Epithelial cell of proximal tubule (primary cell): ENCODE results near the gene EYA3. TPM values are rescaled to one million over a fixed set of nuclear protein-coding genes. Genes with fewer than 3 reads are reported as not detected.
"Not testable (repeated sequence)": the region's sequence is repeated elsewhere in the genome, so short reads cannot be mapped to it uniquely, and the experiment has no call there.

Experiments used
- DNase-seq: peaks from one replicate; pipeline ENCODE4 v3.0.0-alpha.2; 2011; ENCODE audit warnings: low read depth
- H3K4me3 ChIP-seq: 2 replicates; pipeline ENCODE4 v1.5.1; 2011; ENCODE audit warnings: low read depth, mild to moderate bottlenecking, low read length
- total RNA-seq: library from RNA; depleted of rRNA; stranded (reverse); fragments of >200 nt; gene quantifications from 2 replicates; pipeline ENCODE4 v1.2.3, GENCODE V29; 2015
- TF ChIP-seq, protein P1 (sequence below): conservative IDR thresholded peaks from 2 replicates; pipeline ENCODE4 v1.5.1; 2012; ENCODE audit warnings: low read depth, mild to moderate bottlenecking, low read length

EYA3 gene
- total RNA-seq, 1 donor from 2014 or later: 22.2 TPM

DNA sequence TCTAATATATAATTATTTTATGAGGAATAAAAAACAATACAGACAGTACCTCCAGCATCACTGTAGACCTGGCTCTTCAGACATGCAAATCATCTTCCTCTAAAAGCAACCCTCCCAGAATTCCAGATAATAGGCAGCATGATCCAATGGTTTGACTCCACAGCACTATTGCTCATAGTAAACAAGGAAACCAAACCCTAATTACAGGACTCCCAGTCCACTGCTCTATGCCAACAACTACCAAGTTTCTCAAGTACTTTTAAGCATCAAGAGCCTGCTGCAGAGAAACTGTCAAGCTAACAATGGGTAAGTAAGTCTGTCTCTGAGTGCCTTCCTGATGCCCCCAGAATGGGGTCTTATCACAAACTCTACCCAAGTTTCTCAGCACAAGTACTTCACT is 57.2 kb downstream of the EYA3 start:
- no peak overlapping the region for H3K4me3 ChIP-seq
- TF ChIP-seq, protein P1, sequence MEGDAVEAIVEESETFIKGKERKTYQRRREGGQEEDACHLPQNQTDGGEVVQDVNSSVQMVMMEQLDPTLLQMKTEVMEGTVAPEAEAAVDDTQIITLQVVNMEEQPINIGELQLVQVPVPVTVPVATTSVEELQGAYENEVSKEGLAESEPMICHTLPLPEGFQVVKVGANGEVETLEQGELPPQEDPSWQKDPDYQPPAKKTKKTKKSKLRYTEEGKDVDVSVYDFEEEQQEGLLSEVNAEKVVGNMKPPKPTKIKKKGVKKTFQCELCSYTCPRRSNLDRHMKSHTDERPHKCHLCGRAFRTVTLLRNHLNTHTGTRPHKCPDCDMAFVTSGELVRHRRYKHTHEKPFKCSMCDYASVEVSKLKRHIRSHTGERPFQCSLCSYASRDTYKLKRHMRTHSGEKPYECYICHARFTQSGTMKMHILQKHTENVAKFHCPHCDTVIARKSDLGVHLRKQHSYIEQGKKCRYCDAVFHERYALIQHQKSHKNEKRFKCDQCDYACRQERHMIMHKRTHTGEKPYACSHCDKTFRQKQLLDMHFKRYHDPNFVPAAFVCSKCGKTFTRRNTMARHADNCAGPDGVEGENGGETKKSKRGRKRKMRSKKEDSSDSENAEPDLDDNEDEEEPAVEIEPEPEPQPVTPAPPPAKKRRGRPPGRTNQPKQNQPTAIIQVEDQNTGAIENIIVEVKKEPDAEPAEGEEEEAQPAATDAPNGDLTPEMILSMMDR: no peak
- no peak for DNase-seq

GRCh38 chr1:28028873-28029654 is 59.3 kb downstream of the EYA3 start:
- DNase-seq: no peak
- TF ChIP-seq, protein P1: no peak
- no peak overlapping the region for H3K4me3 ChIP-seq

- TF ChIP-seq, protein P1: no peak
- DNase-seq: no peak
- no peak overlapping the region for H3K4me3 ChIP-seq
Observed at GRCh38 chr1:28027660-28028059, 60.8 kb downstream of the EYA3 start.

DNA sequence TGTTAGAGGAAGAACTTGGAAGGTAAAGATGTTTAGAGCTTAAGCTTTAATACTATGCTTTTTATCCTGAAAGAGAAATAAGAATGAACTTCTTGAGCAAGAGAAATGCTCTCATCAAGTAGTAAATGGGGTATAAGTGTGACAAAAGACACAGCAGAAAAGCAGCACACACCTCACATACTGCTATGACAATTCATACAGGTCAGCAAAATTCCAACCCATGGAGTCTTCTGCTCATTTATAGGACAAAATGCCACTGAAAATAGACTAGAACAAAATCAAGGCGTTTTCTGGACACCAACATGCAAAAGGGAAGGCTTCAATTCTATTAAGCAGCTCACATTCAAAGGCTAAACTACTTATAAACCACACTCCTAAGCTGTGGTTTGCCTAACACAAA is 61.2 kb downstream of the EYA3 start:
- TF ChIP-seq, protein P1: no peak
- H3K4me3 ChIP-seq: no peak overlapping the region
- no peak for DNase-seq

- DNase-seq: no peak
Observed at GRCh38 chr1:28026329-28026728, 62.1 kb downstream of the EYA3 start.

GRCh38 chr1:28021064-28021463 is 67.3 kb downstream of the EYA3 start:
- no peak overlapping the region for H3K4me3 ChIP-seq
- TF ChIP-seq, protein P1: no peak
- DNase-seq: no peak

More at GRCh38 chr1:28026329-28026728, 62.1 kb downstream of the EYA3 start:
- TF ChIP-seq, protein P1: no peak
- H3K4me3 ChIP-seq: no peak overlapping the region

- DNase-seq: no peak
- TF ChIP-seq, protein P1: no peak
- no peak overlapping the region for H3K4me3 ChIP-seq
Observed at GRCh38 chr1:28010969-28011368, 77.4 kb downstream of the EYA3 start.

- not testable (repeated sequence) for DNase-seq, H3K4me3 ChIP-seq
Observed at GRCh38 chr1:28003117-28003516, 85.3 kb downstream of the EYA3 start.
